ENCODE results near the gene SLFN5. TPM values are rescaled to one million over a fixed set of nuclear protein-coding genes. Genes with fewer than 3 reads are reported as not detected.
"Not testable (repeated sequence)": the region's sequence is repeated elsewhere in the genome, so short reads cannot be mapped to it uniquely, and the experiment has no call there.

The SLFN5 gene
- polyA plus RNA-seq (ENCODE audit: insufficient read length in 4 of 4), result 10 to 100 TPM; 11.5 to 17.6 (median 15.3) TPM

GRCh38 chr17:35242805-35243560 lies at the start of gene SLFN5:
Gene SLFN5 (plus strand): TSS chr17:35243072. CDS start chr17:35258691, 15,619 bp downstream.
- DNase-seq (ENCODE audit: low read depth in 4 of 4, low spot score in 3 of 4), result peak; percentile 83 to 90 (median 88)

DNA sequence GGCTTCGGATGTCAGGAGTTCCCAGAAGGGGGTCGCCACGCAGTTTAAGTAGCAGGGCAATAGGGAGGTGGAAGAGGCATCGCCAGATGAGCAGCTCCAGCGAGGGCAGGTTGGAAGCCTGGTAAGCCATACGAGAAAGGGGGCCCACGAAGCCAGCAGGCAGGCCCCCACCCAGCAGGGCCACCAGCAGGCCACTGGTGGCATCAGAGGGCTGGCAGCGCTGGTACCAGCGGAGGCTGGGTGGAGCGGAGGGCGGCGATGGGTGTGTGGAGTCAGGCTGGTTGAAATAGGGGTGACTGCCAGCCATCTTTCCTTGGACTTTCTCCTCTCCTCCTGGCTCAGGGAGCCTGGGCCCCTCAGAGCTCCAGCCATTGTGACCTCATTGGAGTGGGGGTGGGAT lies 48.9 kb upstream of the SLFN5 start, which contains the start of gene SLC35G3:
TSS of gene SLC35G3 (minus strand) at position 393 of the 400 bp plus-strand sequence. CDS start at position 307, 86 bp downstream.
- DNase-seq (ENCODE audit: low read depth in 4 of 4, low spot score in 3 of 4), result not testable (repeated sequence)

GRCh38 chr17:35195062-35195461 lies 47.8 kb upstream of the SLFN5 start:
- DNase-seq (ENCODE audit: low read depth in 4 of 4, low spot score in 3 of 4), result not testable (repeated sequence)

DNA sequence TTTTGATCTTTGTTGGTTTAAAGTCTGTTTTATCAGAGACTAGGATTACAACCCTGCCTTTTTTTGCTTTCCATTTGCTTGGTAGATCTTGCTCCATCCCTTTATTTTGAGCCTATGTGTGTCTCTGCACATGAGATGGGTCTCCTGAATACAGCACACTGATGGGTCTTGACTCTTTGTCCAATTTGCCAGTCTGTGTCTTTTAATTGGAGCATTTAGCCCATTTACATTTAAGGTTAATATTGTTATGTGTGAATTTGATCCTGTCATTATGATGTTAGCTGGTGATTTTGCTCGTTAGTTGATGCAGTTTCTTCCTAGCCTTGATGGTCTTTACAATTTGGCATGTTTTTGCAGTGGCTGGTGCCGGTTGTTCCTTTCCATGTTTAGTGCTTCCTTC lies 40.3 kb upstream of the SLFN5 start:
- not testable (repeated sequence) for DNase-seq (ENCODE audit: low read depth in 4 of 4, low spot score in 3 of 4)

DNA sequence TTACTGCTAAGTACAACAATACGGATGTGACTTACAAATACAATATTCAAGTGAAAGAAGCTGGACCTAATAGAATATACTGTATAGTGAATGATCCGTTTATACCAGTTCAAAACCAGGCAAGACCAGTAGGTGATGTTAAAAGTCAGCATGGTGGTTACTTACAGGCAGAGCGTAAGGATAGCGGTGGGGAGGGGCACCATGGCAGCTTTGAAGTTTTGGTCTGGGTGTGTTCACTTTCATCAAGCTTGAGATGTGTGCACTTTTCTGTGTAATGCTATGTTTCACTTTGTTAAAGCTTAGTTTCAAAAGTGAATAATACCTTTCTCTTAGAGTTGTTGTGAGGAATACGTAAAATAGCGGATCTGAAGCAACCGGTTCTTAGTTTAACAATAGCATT lies 32.1 kb upstream of the SLFN5 start:
- DNase-seq (ENCODE audit: low read depth in 4 of 4, low spot score in 3 of 4), result no peak

- no peak for DNase-seq (ENCODE audit: low read depth in 4 of 4, low spot score in 3 of 4)
These were observed 30.2 kb upstream of the SLFN5 start for GRCh38 chr17:35212668-35213067.

GRCh38 chr17:35213412-35213940 lies 29.4 kb upstream of the SLFN5 start:
- no peak for DNase-seq (ENCODE audit: low read depth in 4 of 4, low spot score in 3 of 4)

DNA sequence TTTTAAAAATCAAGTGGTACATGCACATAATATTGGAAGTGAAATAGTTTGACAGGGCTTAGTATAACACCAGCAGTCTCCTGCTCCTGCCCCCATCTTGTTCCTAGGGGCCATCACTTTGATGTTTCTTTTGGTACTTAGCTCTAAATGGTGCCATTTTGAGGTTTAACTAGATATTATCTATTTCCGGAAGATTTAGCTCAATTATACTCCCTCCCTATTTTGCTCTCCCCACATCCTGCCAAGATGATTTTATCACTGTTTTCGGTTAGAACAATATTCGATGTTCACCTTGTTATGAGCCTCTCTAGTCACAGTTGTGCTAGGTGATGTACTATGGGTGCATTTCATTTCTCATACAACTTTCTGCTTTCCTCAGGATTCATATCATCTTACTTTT lies 28.7 kb upstream of the SLFN5 start:
- DNase-seq (ENCODE audit: low read depth in 4 of 4, low spot score in 3 of 4), result no peak

GRCh38 chr17:35214631-35215273 lies 28.1 kb upstream of the SLFN5 start:
- DNase-seq (ENCODE audit: low read depth in 4 of 4, low spot score in 3 of 4), result no peak

- no peak for DNase-seq (ENCODE audit: low read depth in 4 of 4, low spot score in 3 of 4)
These were observed 25.8 kb upstream of the SLFN5 start for GRCh38 chr17:35217107-35217506.

DNA sequence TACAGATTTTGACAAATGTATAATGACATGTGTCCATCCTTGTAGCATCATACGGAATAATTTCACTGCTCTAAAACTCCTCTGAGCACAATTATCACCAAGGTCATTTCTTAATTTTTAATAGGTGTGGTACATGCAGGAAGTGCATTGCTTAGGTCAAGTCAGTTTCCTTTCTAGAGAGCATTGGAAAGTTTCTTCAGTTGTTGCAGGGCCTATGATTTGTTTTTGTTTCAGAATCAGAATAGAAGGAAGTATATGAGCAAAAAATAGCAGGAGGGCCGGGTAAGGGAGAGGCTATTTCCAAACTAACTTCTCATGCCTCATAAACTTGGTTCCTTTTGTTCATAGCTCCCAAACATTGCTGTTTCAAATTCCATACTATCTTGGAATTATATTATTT lies 24.0 kb upstream of the SLFN5 start:
- no peak for DNase-seq (ENCODE audit: low read depth in 4 of 4, low spot score in 3 of 4)

- DNase-seq (ENCODE audit: low read depth in 4 of 4, low spot score in 3 of 4), result no peak
These were observed 20.4 kb upstream of the SLFN5 start for GRCh38 chr17:35222452-35222851.

GRCh38 chr17:35224436-35224835 lies 18.4 kb upstream of the SLFN5 start:
- no peak for DNase-seq (ENCODE audit: low read depth in 4 of 4, low spot score in 3 of 4)

GRCh38 chr17:35227546-35227945 lies 15.3 kb upstream of the SLFN5 start:
- DNase-seq (ENCODE audit: low read depth in 4 of 4, low spot score in 3 of 4), result no peak

DNA sequence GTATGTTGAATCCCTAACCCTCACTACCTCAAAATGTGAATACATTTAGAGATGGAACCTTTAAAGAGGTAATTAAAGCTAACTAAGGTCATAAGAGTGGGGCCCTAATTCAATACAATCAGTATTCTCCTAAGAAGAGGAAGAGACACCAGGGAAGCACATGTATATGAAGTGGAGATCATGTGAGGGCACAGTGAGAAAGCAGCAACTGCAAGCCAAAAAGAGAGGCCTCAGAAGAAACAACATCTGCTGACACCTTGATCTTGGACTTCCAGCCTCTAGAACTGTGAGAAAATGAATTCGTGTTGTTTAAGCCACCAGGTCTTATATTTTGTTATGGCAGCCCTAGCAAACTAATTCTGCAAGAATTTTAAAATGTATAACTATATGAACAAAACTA lies 13.2 kb upstream of the SLFN5 start:
- no peak for DNase-seq (ENCODE audit: low read depth in 4 of 4, low spot score in 3 of 4)

GRCh38 chr17:35234315-35234714 lies 8.6 kb upstream of the SLFN5 start:
- DNase-seq (ENCODE audit: low read depth in 4 of 4, low spot score in 3 of 4), result not testable (repeated sequence)

DNA sequence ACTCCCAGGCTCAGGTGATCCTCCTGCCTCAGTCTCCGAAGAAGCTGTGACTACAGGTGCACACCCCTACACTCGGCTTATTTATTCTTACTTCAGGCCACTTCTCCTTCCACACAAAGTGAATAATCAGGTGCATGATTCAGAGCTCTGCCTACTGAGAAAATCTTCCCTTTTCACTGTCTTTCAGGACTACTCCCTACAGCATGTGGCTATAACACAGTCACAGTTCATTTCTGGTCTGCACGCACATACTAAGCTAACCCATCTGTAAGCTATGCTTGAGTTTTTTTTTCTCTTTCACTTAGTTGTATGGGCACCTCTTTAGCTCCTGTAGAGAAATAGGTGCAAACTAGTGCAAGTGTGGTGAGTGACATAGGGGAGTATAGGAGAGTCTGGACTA lies 7.6 kb upstream of the SLFN5 start:
- no peak for DNase-seq (ENCODE audit: low read depth in 4 of 4, low spot score in 3 of 4)

GRCh38 chr17:35235917-35236316 lies 7.0 kb upstream of the SLFN5 start:
- no peak for DNase-seq (ENCODE audit: low read depth in 4 of 4, low spot score in 3 of 4)

DNA sequence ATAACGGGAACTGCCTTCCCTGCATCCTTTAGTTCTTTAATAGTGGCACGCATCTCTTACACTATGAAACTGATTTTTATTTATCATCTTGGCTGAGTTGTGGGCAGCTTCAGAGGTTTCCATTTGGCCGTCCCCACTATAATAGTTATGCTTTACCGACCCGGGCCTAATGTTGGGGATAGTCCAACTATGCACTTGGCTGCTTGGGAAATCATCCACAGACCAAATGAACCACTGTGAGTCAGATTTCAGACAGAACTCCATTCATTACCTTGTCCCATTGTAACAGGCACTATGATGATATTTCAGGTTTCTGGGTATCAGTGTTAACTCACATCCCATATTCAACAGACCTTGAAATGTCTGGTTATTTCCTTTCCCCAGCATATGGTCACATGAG lies 6.1 kb upstream of the SLFN5 start:
- DNase-seq (ENCODE audit: low read depth in 4 of 4, low spot score in 3 of 4), result no peak

DNA sequence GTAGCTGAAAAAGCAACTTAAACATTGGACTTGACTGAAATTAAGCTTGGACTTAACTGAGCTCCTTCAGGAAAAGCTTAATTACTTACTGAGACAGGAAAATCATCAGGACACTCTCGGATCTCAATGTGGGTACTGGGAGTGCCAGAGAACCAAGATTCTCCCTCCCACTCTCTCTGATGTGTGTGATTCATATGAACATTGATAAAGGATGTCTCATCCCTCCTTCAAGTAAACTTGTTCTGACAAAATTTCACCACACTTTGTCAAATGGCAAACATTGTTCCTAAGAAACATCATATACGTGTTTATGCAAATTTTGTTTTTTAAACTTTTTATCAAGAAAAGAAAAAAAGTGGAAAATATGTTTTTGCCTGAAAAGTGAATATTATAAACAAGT lies 4.1 kb upstream of the SLFN5 start:
- DNase-seq (ENCODE audit: low read depth in 4 of 4, low spot score in 3 of 4), result no peak

- no peak for DNase-seq (ENCODE audit: low read depth in 4 of 4, low spot score in 3 of 4)
These were observed 3.0 kb upstream of the SLFN5 start for GRCh38 chr17:35239823-35240222.

DNA sequence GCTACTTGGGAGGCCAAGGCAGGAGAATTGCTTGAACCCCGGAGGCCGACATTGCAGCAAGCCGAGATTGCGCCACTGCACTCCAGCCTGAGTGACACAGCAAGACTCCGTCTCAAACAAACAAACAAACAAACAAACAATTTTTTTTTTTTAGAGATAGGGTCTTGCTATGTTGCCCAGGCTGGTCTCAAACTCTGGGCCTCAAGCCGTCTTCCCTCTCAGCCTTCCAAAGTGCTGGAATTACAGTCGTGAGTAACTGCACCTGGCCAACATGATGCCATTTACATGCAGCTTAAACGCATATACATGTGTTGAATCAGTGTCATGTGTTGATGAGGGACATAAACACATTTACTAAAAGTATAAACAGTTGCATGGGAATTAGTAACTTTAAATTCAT lies 2.0 kb upstream of the SLFN5 start:
- no peak for DNase-seq (ENCODE audit: low read depth in 4 of 4, low spot score in 3 of 4)
